GM19324 (cell line): ENCODE measurements around the gene VTI1B.
"Not testable (repeated sequence)": the region's sequence is repeated elsewhere in the genome, so short reads cannot be mapped to it uniquely, and the experiment has no call there.

Experiments
- ATAC-seq: cut with Tn5 transposase; IDR thresholded peaks from one replicate; pipeline ENCODE4 v1.9.1; 2021; ENCODE audit warnings: mild to moderate bottlenecking, moderate library complexity; ENCODE audit not compliant: unreplicated experiment, low FRiP score

The VTI1B gene

GRCh38 chr14:67633451-67634147 lies 40.8 kb downstream of the VTI1B start:
- no peak for ATAC-seq

GRCh38 chr14:67630938-67631337 lies 43.5 kb downstream of the VTI1B start:
- ATAC-seq: no peak

DNA sequence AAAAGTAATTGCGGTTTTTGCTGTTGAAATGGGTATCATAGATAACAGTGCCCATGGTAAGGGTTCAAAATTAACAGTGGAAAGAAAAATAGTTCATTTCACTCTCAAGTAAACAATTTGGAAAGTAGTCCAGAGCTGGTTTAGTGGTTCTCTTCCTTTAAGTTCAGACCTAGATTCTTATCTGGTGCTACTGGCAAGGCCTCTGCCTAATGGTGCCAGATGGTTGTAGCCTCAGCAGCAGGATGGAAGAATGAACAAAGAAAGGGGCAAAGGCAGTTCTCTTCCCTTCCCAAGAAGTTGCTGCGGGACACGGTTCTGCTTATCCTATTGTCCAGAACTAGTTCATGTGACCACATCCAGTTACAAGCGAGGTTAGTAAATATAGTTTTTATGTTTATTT lies 44.2 kb downstream of the VTI1B start:
- no peak for ATAC-seq

- no peak for ATAC-seq
Observed at GRCh38 chr14:67627519-67627918, 46.9 kb downstream of the VTI1B start.

- ATAC-seq: not testable (repeated sequence)
Observed at GRCh38 chr14:67626131-67626530, 48.3 kb downstream of the VTI1B start.

DNA sequence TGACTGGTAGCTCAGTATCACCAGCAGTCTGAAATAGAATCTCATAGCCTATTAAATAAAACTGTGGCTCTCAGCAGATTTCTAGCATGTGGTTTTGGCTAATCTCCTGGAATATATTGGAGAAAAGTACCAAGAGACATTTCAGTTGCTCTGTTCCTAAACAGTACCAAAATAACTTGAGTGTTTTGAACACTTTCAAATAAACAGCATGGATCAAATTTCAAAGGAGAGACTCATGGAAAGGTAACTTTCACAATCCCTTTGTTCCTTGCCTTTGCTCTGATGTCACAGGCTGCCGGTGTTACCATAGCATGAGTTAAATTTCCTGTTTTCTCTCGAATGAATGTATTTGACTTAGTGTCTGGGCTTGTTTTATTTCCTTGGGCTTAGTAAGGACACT lies 51.3 kb downstream of the VTI1B start:
- ATAC-seq: no peak

DNA sequence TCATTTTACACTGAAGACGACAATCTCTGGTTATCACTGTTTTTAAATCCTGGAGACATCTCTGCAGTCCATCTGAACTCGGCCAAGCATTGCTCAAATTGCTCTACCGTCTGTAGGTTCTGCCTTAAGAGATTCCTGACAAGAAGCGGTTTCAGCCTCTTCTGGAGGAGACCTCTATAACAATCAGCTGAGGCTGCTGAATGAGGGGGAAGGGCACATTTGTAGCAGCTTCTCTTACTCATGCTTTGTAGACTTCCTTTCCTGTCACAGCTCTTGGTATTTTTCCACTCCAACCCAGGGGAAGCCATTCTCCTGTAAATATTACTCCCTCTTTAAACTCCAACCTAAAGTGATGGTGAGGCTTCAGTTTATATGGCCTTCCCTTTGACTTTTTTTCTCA lies 51.8 kb downstream of the VTI1B start:
- no peak for ATAC-seq

GRCh38 chr14:67620217-67620785 lies 54.1 kb downstream of the VTI1B start:
- no peak for ATAC-seq

DNA sequence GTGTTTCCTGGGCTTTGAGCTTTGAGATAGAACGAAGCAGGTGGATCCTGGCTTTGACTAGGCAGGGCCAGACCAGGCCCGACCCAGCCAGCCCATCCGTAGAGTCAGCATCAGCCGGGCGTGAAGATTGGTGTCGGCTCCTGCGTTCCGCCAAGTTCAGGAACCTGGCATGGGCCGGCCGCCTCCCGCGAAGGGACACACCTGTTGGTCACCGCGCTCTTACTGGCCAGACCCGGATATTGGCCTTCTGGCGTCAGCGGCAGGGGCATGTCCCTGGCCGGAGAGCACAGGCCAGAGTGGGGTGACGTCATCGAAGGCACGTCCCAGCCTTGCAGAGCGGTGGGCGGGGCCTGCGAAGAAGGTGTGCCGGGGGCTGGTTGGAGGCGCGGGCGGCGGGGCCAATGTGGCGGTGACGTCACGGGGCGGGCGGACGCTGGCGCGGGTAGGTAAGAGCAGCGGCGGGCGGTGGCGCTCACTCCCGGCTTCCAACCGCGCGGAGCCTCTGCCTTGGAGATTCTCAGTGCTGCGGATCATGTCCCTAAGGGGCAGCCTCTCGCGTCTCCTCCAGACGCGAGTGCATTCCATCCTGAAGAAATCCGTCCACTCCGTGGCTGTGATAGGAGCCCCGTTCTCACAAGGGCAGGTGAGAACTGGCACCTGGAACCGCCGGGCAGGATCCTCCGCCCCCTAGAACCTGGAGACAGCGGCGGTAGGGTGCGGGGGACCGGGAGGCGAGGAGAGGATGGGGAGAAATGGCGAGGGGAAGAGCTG lies 54.8 kb downstream of the VTI1B start, which contains the start of gene ARG2:
Gene ARG2 (plus strand): TSS at position 475 of the 771 bp plus-strand sequence. CDS start 58 bp downstream, at position 533.
- peak; percentile 97 for ATAC-seq

GRCh38 chr14:67618617-67619063 lies 55.8 kb downstream of the VTI1B start:
- no peak for ATAC-seq

- no peak for ATAC-seq
Observed at GRCh38 chr14:67610491-67610890, 63.9 kb downstream of the VTI1B start.

- no peak for ATAC-seq
Observed at GRCh38 chr14:67609642-67610310, 64.7 kb downstream of the VTI1B start.

DNA sequence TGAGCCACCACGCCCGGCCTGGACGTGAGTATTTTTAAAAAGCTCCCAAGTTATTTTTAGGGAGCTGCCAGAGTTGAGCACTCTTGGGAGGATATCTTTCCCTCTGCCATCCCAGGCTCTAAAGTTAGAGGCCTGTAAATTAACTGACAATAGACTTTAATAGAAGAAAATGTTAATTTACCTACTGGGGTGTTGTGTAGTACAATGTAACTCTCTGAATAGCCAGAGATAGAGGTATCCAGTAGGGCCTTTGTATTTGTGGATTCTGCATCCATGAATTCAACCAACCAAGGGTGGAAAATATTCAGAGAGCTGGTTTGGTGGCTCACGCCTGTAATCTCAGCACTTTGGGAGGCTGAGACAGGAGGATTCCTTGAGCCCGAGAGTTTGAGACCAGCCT lies 66.8 kb downstream of the VTI1B start:
- no peak for ATAC-seq

GRCh38 chr14:67602995-67603545 lies 71.4 kb downstream of the VTI1B start:
- peak; percentile 57 for ATAC-seq

DNA sequence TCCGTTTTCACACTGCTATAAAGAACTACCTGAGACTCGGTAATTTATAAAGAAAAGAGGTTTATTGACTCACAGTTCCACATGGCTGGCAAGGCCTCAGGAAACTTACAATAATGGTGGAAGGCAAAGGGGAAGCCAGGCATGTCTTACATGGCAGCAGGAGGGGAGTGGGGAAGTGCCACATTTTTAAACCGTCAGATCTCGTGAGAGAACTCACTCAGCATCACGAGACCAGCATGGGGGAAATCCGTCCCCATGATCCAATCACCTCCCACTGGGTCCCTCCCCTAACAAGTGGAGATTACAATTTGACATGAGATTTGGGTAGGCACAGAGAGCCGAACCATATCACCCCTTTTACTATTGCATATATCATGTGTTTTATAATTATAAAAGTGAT lies 72.4 kb downstream of the VTI1B start:
- ATAC-seq: no peak

DNA sequence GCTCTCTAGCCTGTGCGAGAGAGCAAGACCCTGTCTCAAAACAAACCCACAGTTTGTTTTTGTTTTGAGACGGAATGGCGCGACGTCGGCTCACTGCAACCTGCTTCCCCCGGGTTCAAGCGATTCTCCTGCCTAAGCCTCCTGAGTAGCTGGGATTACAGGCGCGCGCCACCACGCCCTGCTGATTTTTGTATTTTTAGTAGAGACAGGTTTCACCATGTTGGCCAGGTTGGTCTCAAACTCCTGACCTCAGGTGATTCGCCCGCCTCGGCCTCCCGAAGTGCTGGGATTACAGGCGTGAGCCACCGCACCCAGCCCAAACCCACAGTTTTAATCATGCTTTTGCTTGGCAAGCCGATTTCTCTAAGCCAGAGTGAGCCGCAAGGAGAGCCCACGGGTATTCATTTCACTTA lies 73.9 kb downstream of the VTI1B start:
- not testable (repeated sequence) for ATAC-seq

GRCh38 chr14:67599698-67600561 lies 74.5 kb downstream of the VTI1B start, which contains the start of gene PIGH:
PIGH (minus strand) TSS chr14:67600268; CDS start chr14:67600203, 65 bp downstream.
- ATAC-seq: peak; percentile 91
